GM18507 (cell line): ENCODE measurements around the gene SLC5A1.
A peak's percentile ranks its signal among the peaks of the same experiment; 100 is the strongest.

Source experiments
- DNase-seq: peaks from one replicate; pipeline ENCODE4 v3.0.0; 2011; ENCODE audit warnings: low read depth; ENCODE audit not compliant: insufficient read length; ENCODE audit errors: extremely low spot score
- FAIRE-seq: peaks from 2 replicates; lab custom pipeline; 2011; peaks lifted over from hg19 to GRCh38; lab: Jason Lieb, UNC

SLC5A1 gene

DNA sequence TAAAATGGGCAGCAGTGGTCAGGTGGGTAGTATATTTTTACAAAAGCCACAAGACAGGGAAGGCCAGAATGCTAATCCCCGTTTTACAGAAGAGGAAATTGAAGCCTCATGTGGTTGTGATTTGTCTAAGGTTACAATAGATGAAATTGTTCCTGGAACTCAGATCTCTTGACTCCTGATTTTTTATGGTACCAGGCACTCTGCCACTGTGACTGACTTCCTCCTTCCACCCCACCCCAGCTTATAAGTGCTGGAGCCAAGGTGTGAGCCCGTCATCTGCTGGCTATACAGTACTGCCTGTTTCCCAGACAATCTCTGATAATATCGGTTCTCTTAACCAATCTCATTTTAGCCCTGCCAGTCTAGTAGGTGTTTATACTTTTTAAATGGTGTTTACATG lies 1.9 kb downstream of the SLC5A1 start:
- DNase-seq: no peak
- no peak for FAIRE-seq

DNA sequence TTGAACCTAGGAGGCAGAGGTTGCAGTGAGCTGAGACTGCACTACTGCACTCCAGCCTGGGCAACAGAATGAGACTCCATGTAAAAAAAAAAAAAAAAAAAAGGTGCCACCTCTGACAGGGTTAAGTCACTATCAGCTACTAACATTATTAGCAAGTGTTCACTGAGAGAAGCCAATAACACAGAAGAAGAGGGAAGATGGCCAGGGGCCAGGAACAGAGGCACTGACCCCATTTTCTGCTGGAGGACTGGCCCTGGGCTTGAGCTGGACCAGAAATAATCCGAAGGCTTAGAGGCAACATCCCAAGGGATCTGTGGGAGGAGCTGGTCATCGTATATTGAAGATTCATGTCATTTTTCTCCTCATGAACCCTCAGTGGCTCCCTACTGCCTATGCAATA lies 5.0 kb downstream of the SLC5A1 start:
- DNase-seq: no peak
- no peak for FAIRE-seq

- no peak for DNase-seq
Measured at GRCh38 chr22:32050678-32051515, 7.8 kb downstream of the SLC5A1 start.

DNA sequence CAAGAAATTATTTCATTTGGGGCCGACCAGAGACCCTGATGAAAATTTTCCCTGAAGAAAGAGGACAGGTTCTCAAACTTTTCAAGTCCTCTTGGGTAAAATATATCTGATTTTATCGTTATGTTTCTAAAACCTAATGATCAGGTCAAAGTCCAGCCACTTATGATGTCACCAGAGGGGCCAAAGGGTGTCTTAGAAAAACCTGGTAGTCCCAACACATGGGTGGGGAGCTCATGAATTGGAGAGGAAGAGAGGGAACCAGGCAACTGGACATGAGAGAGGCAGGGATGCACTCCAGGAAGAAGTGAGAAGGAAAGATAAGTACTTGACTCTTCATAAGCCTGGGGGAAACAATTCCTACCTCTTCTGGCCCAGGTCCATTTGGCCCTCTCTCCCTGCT lies 9.2 kb downstream of the SLC5A1 start:
- no peak for DNase-seq
- no peak for FAIRE-seq

More at GRCh38 chr22:32050678-32051515, 7.8 kb downstream of the SLC5A1 start:
- peak; percentile 59 for FAIRE-seq

DNA sequence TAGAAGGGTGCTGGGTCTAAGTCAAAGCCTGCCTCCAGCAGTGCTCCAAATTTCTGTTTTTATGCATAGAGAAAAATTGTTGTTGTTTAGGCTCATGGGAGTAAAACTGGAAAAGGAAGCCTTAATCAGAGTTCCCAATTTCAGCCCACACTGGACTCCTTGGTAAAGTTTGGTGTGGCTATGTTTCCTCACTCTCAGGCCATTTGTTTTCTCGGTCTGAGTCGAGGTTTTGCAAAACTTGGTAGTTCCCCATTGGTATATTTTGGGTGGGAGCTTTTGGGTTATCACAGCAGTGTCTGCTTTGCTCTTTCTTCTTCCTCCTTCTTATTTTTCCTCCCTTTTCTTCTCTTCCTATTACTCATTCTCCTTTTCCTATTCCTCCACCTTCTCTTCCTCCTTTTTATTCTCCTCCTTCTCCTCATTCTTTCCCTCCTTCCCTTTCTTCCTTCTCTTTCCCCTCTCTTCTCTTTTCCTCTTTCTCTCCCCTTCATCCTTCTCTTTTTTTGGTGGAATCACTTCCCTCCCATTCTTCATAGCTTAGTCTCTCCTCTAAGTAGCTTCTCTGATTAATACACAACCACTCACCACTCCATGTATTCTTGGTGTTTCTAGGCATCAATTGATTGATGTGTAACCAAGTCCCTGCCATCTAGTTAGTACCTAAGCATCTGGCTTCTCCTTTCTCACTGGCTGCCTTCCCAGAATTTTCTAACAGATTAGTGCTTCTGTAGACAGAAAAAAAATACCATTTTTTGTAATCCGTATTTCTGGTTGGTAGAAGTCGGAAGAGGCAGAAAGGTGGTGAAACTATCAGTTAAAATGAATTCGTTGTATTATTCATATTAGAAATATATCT lies 10.1 kb downstream of the SLC5A1 start:
- DNase-seq (no peak), FAIRE-seq (no peak)

- FAIRE-seq (no peak), DNase-seq (no peak)
Measured at GRCh38 chr22:32055069-32055468, 12.0 kb downstream of the SLC5A1 start.

DNA sequence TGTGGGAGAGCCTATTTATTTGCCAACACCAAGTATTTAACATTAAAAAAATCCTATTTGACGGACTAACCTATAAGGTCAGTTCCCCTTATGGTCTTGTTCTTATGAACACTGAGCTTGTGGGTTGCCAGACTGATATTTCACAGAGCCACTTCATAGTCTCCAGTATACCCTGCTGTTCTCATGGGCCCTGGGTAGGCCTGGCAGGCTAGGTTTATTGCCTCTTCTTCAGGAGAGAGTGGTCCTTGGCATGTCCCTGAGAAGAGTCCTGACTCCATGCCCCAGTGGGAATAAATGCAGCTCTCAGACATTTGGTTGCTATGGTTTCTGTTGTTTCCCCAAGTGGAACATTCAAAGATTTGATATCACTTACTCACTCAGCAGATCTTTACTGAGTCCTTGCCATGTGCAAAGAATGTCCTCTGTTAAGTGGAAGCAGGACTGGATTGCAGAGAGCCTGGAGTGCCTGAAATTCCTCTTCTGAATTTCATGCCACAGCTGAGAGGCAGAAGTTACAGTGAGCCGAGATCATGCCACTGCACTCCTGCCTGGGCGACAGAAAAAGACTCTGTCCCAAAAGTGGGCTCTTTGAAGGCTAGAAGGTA lies 15.7 kb downstream of the SLC5A1 start:
- FAIRE-seq: no peak
- no peak for DNase-seq

DNA sequence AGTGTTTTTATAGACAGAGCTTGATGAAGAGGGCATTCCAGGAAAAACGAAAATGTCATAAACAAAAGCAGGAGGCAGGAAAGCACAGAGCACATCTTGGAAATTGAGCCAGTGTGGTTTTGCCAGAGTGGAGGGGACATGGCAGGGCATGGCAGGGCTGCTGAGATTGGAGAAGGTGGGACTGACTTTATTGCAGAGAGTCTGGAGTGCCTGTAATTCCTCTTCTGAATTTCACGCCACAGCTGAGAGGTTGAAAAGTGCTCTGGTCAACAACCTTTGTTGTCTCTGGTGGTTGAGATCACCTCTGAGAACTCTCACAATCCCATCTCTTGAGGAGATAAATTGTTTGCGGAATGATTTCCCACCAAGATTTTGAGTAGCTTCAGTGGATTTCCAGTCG lies 16.4 kb downstream of the SLC5A1 start:
- FAIRE-seq (no peak), DNase-seq (no peak)

GRCh38 chr22:32063701-32064100 lies 20.6 kb downstream of the SLC5A1 start:
- FAIRE-seq (no peak), DNase-seq (no peak)

- FAIRE-seq (no peak), DNase-seq (no peak)
Measured at GRCh38 chr22:32066820-32067219, 23.8 kb downstream of the SLC5A1 start.

GRCh38 chr22:32067613-32068012 lies 24.6 kb downstream of the SLC5A1 start:
- DNase-seq: no peak
- FAIRE-seq: no peak

DNA sequence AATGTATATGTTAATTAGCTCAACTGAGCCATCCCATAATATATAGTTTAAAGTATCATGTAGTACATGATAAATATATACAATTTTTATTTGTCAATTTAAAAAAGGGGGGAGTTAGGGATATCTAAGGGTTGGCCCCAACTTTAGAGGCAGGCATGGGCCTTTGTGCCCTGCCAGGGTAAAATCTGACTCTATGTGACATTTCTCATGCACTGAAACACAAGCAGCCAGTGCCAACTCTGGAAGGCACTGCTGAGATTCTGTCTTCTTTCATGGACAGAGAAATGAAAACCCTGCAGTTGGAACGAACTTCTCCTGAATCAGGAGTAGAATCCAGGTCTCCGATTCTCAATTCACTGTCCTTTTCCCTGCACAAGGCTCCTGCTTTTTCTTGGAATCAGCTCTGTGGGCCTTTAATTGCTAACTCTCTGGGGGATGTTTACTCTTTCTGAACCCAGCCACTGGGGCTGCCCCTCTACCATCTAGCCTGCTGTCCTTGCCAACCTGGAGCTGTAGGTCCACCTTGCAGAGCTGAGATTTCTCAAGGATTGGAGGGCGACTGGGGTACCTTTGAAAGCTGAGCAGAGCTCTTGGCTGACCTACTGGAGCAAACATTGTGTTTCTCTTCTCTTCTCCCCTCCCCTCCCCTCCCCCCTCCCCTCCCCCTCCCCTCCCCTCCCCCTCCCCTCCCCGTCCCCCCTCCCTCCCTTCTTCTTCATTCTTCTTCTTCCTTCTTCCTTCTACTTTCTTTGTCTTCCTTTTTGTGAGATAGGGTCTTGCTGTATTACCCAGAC lies 26.7 kb downstream of the SLC5A1 start:
- no peak for FAIRE-seq
- no peak for DNase-seq

DNA sequence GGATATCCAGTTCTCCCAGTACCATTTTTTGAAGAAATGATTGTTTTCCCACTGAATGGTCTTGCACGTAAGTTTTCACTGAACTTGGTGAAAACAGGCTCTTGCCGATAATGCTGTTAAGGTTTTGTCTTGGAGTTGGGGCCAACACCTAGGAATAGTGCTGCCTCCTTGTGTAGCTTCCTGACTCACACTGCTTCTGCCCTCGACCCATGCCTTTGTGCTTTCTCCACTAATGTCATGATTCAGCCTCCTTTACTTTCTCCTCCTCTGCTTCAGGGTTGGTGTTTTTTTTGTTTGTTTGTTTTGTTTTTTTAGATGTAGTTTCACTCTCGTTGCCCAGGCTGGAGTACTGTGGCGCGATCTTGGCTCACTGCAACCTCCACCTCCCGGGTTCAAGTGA lies 30.2 kb downstream of the SLC5A1 start:
- FAIRE-seq (no peak), DNase-seq (no peak)

GRCh38 chr22:32073823-32074380 lies 30.8 kb downstream of the SLC5A1 start:
- FAIRE-seq: no peak

DNA sequence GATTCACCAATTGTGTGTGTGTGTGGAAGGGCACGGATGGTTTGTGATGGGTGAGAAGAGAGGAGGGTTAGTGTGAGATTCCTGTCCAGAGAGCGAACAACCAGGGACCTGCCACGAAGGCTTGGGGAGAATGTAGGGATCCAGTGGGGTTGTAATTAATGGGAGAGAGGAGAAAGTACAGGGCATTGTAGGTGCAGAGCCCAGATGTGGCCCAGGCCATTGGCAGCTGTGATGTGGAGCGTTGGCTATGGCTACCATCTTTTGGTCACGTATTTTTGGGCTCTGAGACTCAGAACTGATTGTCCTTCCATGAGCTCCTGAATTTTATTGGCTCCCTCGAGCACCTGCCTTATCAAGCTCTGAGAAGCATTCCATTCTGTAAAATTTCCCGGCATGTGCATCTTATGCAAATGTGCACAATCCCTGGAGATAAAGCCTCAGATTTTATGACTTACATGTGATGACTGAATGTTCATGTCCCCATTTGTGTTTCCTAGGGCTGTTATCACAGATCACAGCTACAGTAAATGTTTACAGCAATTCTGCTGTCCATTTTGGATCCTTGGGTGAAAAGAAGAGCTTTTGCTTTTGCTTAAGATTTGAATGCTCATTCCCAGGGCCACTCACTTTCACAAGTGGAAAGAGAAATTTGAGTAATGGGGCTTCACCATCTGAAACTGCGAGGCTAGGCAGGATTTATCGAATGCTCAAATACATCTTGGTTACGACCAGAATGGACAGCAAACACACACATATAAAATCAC lies 33.1 kb downstream of the SLC5A1 start:
- DNase-seq: no peak
- no peak for FAIRE-seq

More at GRCh38 chr22:32073823-32074380, 30.8 kb downstream of the SLC5A1 start:
- no peak for DNase-seq

DNA sequence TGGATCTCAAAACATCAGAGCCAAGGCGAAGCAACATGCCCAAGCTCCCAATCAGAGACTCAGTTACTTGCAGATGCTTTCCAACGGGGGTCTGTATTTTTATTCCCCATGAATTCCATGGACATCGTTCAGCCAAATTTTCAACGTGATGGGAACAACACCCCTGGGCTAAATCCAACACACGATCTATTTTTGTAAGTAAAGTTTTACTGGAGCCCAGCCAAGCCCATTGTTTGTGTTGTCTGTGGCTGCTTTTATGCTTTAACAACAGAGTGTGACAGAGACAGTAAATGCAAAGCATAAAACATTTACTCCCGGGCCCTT lies 33.7 kb downstream of the SLC5A1 start:
- FAIRE-seq: no peak
- no peak for DNase-seq

DNA sequence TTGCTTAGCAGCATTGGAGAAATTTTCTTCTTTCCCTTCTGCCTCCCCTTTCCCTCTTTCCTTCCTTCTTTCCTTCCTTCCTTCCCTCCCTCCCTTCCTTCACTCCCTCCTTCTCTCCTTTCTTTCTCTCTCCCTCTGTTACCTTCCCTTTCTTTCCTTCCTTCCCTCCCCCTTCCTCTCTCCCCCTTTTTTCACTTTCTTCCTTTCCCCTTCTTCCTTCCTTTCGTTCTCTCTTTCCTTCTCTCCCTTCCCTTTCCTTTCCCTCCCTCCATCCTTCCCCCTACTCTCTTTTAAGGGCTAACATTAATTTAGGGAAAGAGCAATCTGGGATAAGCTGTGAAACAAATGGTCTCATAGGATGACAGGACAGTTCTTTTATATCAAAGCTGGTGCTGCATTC lies 34.1 kb downstream of the SLC5A1 start:
- no peak for DNase-seq
- no peak for FAIRE-seq

GRCh38 chr22:32079130-32080089 lies 36.3 kb downstream of the SLC5A1 start:
- FAIRE-seq (no peak), DNase-seq (no peak)
